GM21717 (cell line): ENCODE data around the gene GEMIN7.
"Not testable (repeated sequence)": the region's sequence is repeated elsewhere in the genome, so short reads cannot be mapped to it uniquely, and the experiment has no call there.

ENCODE experiments used
- ATAC-seq: cut with Tn5 transposase; IDR thresholded peaks from one replicate; pipeline ENCODE4 v1.9.1; 2021; ENCODE audit warnings: mild to moderate bottlenecking, moderate library complexity; ENCODE audit not compliant: unreplicated experiment

GEMIN7 gene

GRCh38 chr19:45102481-45102880 is 23.4 kb downstream of the GEMIN7 start:
- no peak for ATAC-seq

GRCh38 chr19:45103156-45103507 is 24.1 kb downstream of the GEMIN7 start:
- no peak for ATAC-seq

- ATAC-seq = no peak
These were observed 24.7 kb downstream of the GEMIN7 start for GRCh38 chr19:45103508-45104319.

- ATAC-seq = no peak
These were observed 25.7 kb downstream of the GEMIN7 start for GRCh38 chr19:45104658-45105349.

GRCh38 chr19:45106363-45106762 is 27.3 kb downstream of the GEMIN7 start:
- ATAC-seq = not testable (repeated sequence)

GRCh38 chr19:45107621-45108150 is 28.6 kb downstream of the GEMIN7 start:
- ATAC-seq = no peak

- no peak for ATAC-seq
These were observed 31.8 kb downstream of the GEMIN7 start for GRCh38 chr19:45110851-45111266.

GRCh38 chr19:45112111-45112827 is 33.2 kb downstream of the GEMIN7 start:
- ATAC-seq = no peak

- ATAC-seq = no peak
These were observed 34.6 kb downstream of the GEMIN7 start for GRCh38 chr19:45113628-45114027.

GRCh38 chr19:45114116-45114515 is 35.1 kb downstream of the GEMIN7 start:
- no peak for ATAC-seq

- ATAC-seq = no peak
These were observed 37.0 kb downstream of the GEMIN7 start for GRCh38 chr19:45115809-45116615.

GRCh38 chr19:45117167-45117594 is 38.1 kb downstream of the GEMIN7 start:
- no peak for ATAC-seq

GRCh38 chr19:45117671-45118070 is 38.6 kb downstream of the GEMIN7 start:
- ATAC-seq = no peak

GRCh38 chr19:45118106-45118505 is 39.0 kb downstream of the GEMIN7 start:
- ATAC-seq = no peak

- ATAC-seq = not testable (repeated sequence)
These were observed 39.7 kb downstream of the GEMIN7 start for GRCh38 chr19:45118591-45119355.

- no peak for ATAC-seq
These were observed 40.5 kb downstream of the GEMIN7 start for GRCh38 chr19:45119582-45119981.

GRCh38 chr19:45121827-45122345 is 42.8 kb downstream of the GEMIN7 start:
- ATAC-seq = no peak

- no peak for ATAC-seq
These were observed 43.8 kb downstream of the GEMIN7 start for GRCh38 chr19:45122832-45123231.

- no peak for ATAC-seq
These were observed 44.4 kb downstream of the GEMIN7 start for GRCh38 chr19:45123440-45123850.

- ATAC-seq = no peak
These were observed 45.0 kb downstream of the GEMIN7 start for GRCh38 chr19:45124021-45124420.
